GM10266 (cell line): ENCODE measurements around the gene SIGLEC7.

Experiments used
- DNase-seq: peaks from one replicate; pipeline ENCODE4 v3.0.0; 2012; ENCODE audit errors: extremely low spot score
- TF ChIP-seq, protein P1 (sequence below): IDR thresholded peaks from 2 replicates; pipeline ENCODE4 v1.5.1; 2012; ENCODE audit warnings: mild to moderate bottlenecking, low read depth; ENCODE audit not compliant: control insufficient read depth, insufficient read depth; ENCODE audit errors: missing control alignments

Gene SIGLEC7

DNA sequence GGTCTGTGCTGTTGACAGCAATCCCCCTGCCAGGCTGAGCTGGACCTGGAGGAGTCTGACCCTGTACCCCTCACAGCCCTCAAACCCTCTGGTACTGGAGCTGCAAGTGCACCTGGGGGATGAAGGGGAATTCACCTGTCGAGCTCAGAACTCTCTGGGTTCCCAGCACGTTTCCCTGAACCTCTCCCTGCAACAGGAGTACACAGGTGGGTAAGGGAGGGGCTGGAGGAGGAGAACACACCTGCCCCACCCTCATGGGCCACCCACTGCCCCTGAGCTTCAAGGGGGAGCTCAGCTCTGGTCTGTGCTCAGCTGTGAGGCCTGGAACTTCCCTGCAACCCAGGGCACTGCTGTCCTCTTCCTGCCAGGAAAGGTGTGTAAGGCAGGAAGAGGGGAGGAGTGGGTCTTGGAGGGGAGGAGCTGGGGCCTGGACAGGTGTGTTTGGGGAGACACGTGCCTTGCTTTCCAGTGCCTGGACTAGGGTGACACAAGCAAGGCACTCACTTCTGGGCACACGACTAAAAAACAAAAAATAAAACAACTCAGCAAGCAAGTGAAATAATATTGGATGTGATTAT, 3.9 kb downstream of the SIGLEC7 start:
- no peak for DNase-seq
- TF ChIP-seq, protein P1, sequence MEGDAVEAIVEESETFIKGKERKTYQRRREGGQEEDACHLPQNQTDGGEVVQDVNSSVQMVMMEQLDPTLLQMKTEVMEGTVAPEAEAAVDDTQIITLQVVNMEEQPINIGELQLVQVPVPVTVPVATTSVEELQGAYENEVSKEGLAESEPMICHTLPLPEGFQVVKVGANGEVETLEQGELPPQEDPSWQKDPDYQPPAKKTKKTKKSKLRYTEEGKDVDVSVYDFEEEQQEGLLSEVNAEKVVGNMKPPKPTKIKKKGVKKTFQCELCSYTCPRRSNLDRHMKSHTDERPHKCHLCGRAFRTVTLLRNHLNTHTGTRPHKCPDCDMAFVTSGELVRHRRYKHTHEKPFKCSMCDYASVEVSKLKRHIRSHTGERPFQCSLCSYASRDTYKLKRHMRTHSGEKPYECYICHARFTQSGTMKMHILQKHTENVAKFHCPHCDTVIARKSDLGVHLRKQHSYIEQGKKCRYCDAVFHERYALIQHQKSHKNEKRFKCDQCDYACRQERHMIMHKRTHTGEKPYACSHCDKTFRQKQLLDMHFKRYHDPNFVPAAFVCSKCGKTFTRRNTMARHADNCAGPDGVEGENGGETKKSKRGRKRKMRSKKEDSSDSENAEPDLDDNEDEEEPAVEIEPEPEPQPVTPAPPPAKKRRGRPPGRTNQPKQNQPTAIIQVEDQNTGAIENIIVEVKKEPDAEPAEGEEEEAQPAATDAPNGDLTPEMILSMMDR, result no peak

DNA sequence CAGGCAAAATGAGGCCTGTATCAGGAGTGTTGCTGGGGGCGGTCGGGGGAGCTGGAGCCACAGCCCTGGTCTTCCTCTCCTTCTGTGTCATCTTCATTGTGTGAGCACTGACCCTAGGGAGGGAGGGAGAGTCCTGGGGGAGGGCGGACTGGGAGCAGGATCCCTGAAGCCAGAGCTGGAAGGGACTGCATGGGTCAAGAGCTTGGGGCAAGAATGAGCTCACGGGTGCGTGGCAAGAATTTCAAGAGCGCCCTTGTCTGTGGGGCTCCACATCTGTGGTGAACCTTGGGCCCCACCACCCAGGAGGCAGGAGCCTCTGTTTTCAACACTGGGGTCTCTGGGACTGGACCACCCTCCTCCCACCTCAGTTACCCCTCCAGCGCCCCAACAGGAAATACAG, 4.7 kb downstream of the SIGLEC7 start:
- TF ChIP-seq, protein P1, result no peak
- DNase-seq, result no peak

DNA sequence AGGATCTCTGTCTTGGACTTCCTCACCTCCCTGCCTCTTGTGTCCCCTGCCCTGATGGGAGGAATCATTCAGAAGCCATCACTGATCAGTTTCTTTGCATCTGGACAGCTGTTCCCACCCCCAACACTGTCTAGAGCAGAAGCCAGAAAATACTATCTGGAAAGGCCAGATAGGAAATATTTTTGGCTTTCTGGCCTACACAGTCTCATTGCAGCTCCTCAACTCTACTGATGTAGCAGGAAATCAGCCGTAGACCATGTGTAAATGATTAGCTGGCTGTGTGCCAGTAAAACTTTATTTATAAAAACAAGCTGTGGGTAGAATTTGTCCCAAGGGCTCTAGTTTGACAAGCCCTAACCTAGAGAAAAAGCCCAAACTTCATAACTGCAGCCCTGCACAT, 5.6 kb downstream of the SIGLEC7 start:
- DNase-seq, result no peak
- TF ChIP-seq, protein P1, result no peak

DNA sequence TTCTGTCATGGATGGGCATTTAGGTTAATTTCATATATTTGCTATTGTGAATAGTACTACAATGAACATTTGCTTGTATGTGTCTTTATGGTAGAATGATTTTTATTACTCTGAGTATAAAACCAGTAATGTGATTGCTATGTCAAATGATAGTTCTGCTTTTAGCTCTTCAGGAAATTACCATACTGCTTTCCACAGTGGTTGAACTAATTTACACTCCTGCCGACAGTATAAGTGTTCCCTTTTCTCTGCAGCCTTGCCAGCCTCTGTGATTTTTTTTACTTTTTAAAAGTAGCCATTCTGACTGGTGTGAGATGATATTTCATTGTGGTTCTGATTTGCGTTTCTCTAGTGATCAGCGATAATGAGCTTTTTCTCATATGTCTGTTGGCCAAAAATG, 6.5 kb downstream of the SIGLEC7 start:
- TF ChIP-seq, protein P1, result no peak
- no peak for DNase-seq

DNA sequence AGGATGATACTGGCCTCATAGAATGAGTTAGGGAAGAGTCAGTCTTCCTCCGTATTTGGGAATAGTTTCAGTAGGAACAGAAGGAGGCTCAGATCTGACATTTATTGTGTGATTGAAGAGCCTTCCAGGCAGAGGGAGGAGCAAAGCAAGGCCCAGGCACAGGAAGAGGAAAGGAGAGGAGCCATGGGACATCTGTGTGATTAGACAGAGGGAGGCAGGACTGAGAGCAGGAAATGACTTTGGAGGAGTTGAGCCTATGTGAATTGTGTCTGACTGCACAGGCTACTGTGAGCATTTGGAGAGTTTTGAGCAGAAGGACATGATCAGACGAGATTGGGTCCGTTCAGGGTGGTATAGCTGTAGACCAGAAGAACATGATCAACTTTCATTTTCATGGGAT, 8.5 kb downstream of the SIGLEC7 start:
- TF ChIP-seq, protein P1, result no peak
- DNase-seq, result no peak

DNA sequence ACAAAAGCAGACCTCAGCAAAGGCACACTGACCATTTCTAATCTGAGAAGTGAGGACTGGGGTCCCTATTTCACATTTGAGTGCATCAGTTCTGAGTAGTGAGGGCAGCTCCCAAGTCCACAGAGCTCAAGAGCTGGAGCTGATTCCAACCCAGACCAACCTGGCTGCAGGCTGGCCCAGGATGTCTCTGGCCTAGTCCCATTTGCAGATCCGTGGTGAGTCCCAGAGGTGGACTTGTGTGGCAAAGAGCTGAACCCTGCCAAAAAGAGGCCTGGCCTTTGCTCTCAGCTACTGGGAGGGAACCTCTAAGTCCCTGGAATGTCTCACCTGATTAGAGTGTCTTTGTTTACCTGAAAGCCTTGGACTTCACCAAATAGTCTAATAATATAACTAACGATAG, 14.6 kb downstream of the SIGLEC7 start:
- TF ChIP-seq, protein P1, result no peak

DNA sequence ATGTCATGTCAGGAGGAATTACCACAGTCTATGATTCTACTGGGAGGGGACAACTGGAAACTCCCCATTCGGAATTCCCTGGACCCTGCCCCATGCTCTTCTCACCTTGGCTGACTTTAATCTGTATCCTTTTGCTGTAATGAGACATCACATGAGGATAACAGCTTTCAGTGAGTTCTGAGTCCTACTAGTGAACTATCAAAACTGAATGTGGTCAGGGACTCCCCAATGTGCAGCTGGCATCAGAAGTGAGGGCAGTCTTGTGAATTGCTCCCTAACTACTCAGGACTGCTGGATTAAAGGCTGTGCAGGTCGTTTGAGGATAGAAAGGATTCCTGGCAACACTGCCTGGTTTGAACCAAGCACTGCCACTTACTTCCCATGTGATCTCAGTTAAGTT, 15.2 kb downstream of the SIGLEC7 start:
- no peak for DNase-seq
- TF ChIP-seq, protein P1, result no peak

More for the DNA sequence above, 14.6 kb downstream of the SIGLEC7 start:
- no peak for DNase-seq
